ENCODE results near the gene PBX3. TPM values are rescaled to one million over a fixed set of nuclear protein-coding genes. Genes with fewer than 3 reads are reported as not detected.
A peak's percentile ranks its signal among the peaks of the same experiment; 100 is the strongest.

Gene PBX3
- total RNA-seq, 4 donors from 2014 or later: 25.7 to 71.5 (median 45.1) TPM

DNA sequence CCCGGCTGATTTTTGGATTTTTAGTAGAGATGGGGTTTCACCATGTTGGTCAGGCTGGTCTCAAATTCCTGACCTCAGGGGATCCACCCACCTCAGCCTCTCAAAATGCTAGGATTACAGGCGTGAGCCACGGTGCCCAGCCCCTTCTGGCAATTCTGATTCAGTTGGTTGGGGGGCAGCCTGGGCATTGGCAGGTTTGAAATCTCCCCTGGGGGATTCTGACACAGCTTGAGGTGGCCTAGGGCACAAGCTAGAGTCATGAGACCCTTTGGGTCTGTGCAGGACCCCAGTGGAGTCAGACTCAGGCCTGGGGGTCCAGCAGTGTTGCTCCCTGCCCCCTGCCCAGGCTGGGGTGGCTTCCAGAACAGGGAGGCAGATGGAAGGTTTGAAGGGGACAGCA is 239.8 kb downstream of the PBX3 start:
- DNase-seq (ENCODE audit: low spot score in 2 of 2): peak; percentile 20 to 49
- no peaks in the 10 kb centered on the region for H3K36me3 ChIP-seq
- WGBS: 86% methylated on average over 1 of the region's 3 CpGs

DNA sequence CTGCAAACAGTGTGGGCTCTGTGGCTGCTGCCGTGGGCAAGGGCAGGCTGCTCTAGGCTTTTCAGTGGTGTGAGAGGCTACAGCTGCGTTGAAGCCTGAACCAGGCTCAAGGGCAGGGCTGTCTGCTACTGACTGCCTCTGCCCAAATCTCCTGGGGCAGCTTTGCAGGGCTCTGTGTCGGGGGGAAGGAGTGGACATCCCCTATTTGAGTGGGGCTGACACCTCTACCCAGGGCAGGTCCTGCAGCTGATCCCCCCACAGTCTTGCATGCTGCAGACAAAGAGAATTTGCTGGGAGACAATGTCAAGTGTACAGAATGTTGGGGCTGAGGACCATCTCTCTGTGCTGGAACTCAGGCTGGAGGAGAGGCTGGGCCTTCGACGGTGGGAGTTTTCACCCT is 240.2 kb downstream of the PBX3 start:
- Histone ChIP-seq H3K36me3 (no peaks in the 10 kb centered on the region), H3K4me3 (no peak overlapping the region), H3K4me1 (no peaks in the 10 kb centered on the region), H3K27ac (no peak overlapping the region), H3K9me3 (no peaks in the 10 kb centered on the region), H3K27me3 (no peaks in the 10 kb centered on the region)
- peak; percentile 14 to 59 for DNase-seq (ENCODE audit: low spot score in 2 of 2)
- TF ChIP-seq, protein P1, sequence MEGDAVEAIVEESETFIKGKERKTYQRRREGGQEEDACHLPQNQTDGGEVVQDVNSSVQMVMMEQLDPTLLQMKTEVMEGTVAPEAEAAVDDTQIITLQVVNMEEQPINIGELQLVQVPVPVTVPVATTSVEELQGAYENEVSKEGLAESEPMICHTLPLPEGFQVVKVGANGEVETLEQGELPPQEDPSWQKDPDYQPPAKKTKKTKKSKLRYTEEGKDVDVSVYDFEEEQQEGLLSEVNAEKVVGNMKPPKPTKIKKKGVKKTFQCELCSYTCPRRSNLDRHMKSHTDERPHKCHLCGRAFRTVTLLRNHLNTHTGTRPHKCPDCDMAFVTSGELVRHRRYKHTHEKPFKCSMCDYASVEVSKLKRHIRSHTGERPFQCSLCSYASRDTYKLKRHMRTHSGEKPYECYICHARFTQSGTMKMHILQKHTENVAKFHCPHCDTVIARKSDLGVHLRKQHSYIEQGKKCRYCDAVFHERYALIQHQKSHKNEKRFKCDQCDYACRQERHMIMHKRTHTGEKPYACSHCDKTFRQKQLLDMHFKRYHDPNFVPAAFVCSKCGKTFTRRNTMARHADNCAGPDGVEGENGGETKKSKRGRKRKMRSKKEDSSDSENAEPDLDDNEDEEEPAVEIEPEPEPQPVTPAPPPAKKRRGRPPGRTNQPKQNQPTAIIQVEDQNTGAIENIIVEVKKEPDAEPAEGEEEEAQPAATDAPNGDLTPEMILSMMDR (IDR thresholded peaks at IDR 0.05): no peak
- TF ChIP-seq EP300 (IDR thresholded peaks at IDR 0.05): no peak
- TF ChIP-seq POLR2AphosphoS5 (IDR thresholded peaks at IDR 0.05): no peak
- TF ChIP-seq POLR2A (IDR thresholded peaks at IDR 0.05): no peak
- WGBS: 81% methylated on average over 4 of the region's 5 CpGs

More for the DNA sequence above, 239.8 kb downstream of the PBX3 start:
- H3K27me3 ChIP-seq: no peaks in the 10 kb centered on the region
- no peak overlapping the region for H3K4me3 ChIP-seq
- H3K9me3 ChIP-seq: no peaks in the 10 kb centered on the region
- H3K27ac ChIP-seq: no peak overlapping the region
- H3K4me1 ChIP-seq: no peaks in the 10 kb centered on the region
- TF ChIP-seq POLR2AphosphoS5 (IDR thresholded peaks at IDR 0.05) (no peak), EP300 (IDR thresholded peaks at IDR 0.05) (no peak), POLR2A (IDR thresholded peaks at IDR 0.05) (no peak)
- TF ChIP-seq, protein P1 (IDR thresholded peaks at IDR 0.05): no peak

DNA sequence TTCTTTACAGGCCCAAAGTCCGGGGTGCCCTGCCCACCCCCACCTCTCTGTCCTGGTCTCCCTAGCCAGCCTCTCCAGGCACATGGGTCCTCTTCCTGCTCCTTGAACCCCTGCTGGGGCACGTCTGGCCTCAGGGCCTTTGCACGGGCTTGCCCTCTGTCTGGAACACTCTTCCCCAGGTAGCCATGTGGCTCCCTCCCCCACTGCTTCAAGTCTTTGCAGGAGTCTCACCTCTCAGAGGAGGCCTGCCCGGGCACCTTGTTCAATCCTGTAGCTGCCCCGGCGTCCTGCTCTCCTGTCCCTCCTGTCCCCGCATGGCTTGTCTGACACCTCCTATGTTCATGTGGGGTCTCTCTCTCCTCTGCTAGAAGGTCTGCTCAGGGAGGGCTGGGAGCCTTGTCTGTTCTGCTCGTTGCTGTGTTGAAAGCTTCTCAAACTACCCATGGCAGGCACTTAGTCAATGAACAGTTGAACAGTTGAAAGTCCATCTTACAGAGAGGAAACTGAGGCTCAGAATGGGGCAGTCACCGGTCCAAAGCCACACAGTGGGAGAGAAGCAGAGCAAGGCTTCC is 241.4 kb downstream of the PBX3 start:
- TF ChIP-seq POLR2A (IDR thresholded peaks at IDR 0.05) (no peak), EP300 (IDR thresholded peaks at IDR 0.05) (no peak), POLR2AphosphoS5 (IDR thresholded peaks at IDR 0.05) (no peak)
- TF ChIP-seq, protein P1 (IDR thresholded peaks at IDR 0.05): no peak
- no peaks in the 10 kb centered on the region for H3K36me3 ChIP-seq
- no peak overlapping the region for H3K27ac ChIP-seq
- H3K4me3 ChIP-seq: no peak overlapping the region
- 60% methylated on average over 9 of the region's 9 CpGs for WGBS
- H3K27me3 ChIP-seq: no peaks in the 10 kb centered on the region
- peak in 1 of 2 donors; percentile 47 for DNase-seq (ENCODE audit: low spot score in 2 of 2)
- no peaks in the 10 kb centered on the region for H3K4me1 ChIP-seq
- H3K9me3 ChIP-seq: no peaks in the 10 kb centered on the region

DNA sequence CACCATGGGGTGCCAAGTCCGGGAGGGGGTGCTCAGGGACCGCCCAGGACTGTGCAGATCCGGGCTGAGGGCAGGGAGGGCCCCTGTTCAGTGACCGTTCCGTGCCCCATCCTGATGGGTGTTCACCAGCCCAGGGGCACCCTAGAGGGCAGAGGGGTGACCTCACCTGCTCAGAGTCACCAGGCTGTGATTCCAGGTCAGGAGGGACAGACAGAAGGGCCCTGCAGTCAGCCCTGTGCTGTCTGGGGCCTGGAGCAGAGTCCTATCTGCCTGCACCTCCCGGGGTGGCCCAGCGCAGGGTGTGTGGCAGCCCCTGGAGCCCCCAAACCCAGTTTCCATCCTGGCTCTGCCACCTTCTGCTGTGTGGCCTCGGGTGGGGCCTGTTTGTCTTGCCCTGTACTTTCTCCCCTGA is 241.9 kb downstream of the PBX3 start:
- no peak for TF ChIP-seq POLR2AphosphoS5 (IDR thresholded peaks at IDR 0.05)
- TF ChIP-seq, protein P1 (IDR thresholded peaks at IDR 0.05): no peak
- TF ChIP-seq EP300 (IDR thresholded peaks at IDR 0.05): no peak
- TF ChIP-seq POLR2A (IDR thresholded peaks at IDR 0.05): no peak
- Histone ChIP-seq H3K4me3 (no peak overlapping the region), H3K27ac (no peak overlapping the region), H3K4me1 (no peaks in the 10 kb centered on the region), H3K9me3 (no peaks in the 10 kb centered on the region), H3K27me3 (peaks cover 2% of the 10 kb centered on the region), H3K36me3 (no peaks in the 10 kb centered on the region)
- DNase-seq (ENCODE audit: low spot score in 2 of 2): peak in 1 of 2 donors; percentile 35
- 90% methylated on average over 5 of the region's 8 CpGs for WGBS

DNA sequence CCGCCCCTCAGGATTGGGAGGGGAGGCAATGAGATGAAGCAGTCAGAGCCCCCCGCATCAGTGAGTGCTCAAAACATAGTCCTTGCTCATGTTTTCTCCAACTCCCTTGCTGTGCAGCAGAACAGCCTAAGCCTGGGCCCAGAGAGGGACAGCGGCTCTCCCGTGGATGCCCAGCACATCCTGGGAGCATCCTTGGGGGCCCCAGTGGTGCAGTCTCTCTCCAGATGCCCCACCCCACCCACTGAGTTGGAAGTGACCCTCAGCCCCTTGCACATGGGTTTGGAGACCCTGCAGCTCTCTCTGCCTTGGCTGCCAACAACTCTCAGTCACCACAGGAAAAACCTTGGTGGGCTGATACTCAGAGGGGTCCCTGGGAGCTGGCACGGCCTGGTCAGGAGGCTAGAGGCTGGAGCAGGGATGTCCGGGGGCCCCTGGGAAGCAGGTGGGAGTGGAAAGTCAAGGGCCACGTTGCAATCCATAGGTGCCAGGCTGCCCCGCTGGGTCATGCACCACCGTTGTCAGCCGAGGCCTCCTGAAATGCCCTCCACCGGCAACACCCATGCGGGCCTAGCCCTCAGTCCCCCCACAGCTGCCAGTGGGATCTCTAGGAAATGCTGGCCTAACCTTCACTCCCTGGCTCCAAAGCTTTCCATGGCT is 242.5 kb downstream of the PBX3 start:
- TF ChIP-seq EP300 (IDR thresholded peaks at IDR 0.05): no peak
- Histone ChIP-seq H3K4me1 (no peaks in the 10 kb centered on the region), H3K27ac (no peak overlapping the region), H3K27me3 (peaks cover 4% of the 10 kb centered on the region), H3K9me3 (no peaks in the 10 kb centered on the region), H3K36me3 (no peaks in the 10 kb centered on the region), H3K4me3 (no peak overlapping the region)
- peak in 1 of 2 donors; percentile 34 for DNase-seq (ENCODE audit: low spot score in 2 of 2)
- WGBS: 98% methylated on average over 8 of the region's 12 CpGs

Data from suprapubic skin (tissue), 4 donors.